ENCODE measurements around the gene TRPM8. TPM values are rescaled to one million over a fixed set of nuclear protein-coding genes. Genes with fewer than 3 reads are reported as not detected.

Gene TRPM8
- total and polyA plus RNA-seq, 2 experiments from 2014 or later: 0.11 to 0.14 TPM

DNA sequence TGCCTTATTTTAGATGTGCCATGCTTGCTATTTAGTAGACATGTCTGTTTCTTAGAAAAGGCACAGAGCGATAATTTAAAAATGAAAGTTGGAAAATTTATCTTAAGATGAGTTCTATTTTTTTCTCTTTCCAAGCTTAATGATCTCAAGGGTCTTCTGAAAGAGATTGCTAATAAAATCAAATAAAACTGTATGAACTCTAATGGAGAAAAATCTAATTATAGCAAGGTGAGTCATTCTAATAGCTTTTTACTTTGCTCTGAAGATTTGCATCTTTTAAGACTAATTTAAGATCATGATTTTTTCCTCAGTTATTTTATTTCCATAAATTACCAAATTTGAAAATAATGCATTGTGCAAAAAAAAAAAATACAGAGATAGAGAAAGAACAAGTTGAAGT, 97.3 kb downstream of the TRPM8 start:
- no peaks in the 10 kb centered on the region for H3K4me1 Mint-ChIP-seq
- no peak overlapping the region for H2AFZ ChIP-seq

More for the DNA sequence above, 97.3 kb downstream of the TRPM8 start:
- ATAC-seq: no peak
- Mint-ChIP-seq H3K27ac (no peak overlapping the region), H3K9me3 (no peaks in the 10 kb centered on the region), H3K36me3 (ENCODE audit: low read depth) (no peaks in the 10 kb centered on the region), H3K27me3 (ENCODE audit: insufficient read depth, low read depth, poor library complexity) (peaks cover 2% of the 10 kb centered on the region), H3K4me3 (no peak overlapping the region)
- TF ChIP-seq, protein P1, sequence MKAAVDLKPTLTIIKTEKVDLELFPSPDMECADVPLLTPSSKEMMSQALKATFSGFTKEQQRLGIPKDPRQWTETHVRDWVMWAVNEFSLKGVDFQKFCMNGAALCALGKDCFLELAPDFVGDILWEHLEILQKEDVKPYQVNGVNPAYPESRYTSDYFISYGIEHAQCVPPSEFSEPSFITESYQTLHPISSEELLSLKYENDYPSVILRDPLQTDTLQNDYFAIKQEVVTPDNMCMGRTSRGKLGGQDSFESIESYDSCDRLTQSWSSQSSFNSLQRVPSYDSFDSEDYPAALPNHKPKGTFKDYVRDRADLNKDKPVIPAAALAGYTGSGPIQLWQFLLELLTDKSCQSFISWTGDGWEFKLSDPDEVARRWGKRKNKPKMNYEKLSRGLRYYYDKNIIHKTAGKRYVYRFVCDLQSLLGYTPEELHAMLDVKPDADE (IDR thresholded peaks at IDR 0.05): no peak
- TF ChIP-seq EZH2phosphoT487 (IDR thresholded peaks at IDR 0.05; ENCODE audit: unreplicated experiment) (no peak), ZNF331 (CRISPR knock-in tag; IDR thresholded peaks at IDR 0.05; ENCODE audit: low read depth) (no peak), EZH2 (IDR thresholded peaks at IDR 0.05; ENCODE audit: low read depth, unreplicated experiment) (no peak), STAT1 (IDR thresholded peaks at IDR 0.05; ENCODE audit: unreplicated experiment) (no peak), NANOG (IDR thresholded peaks at IDR 0.05; ENCODE audit: borderline replicate concordance) (no peak), POLR2AphosphoS5 (IDR thresholded peaks at IDR 0.05; ENCODE audit: low read depth) (no peak)
- TF ChIP-seq, protein P2, sequence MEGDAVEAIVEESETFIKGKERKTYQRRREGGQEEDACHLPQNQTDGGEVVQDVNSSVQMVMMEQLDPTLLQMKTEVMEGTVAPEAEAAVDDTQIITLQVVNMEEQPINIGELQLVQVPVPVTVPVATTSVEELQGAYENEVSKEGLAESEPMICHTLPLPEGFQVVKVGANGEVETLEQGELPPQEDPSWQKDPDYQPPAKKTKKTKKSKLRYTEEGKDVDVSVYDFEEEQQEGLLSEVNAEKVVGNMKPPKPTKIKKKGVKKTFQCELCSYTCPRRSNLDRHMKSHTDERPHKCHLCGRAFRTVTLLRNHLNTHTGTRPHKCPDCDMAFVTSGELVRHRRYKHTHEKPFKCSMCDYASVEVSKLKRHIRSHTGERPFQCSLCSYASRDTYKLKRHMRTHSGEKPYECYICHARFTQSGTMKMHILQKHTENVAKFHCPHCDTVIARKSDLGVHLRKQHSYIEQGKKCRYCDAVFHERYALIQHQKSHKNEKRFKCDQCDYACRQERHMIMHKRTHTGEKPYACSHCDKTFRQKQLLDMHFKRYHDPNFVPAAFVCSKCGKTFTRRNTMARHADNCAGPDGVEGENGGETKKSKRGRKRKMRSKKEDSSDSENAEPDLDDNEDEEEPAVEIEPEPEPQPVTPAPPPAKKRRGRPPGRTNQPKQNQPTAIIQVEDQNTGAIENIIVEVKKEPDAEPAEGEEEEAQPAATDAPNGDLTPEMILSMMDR (conservative IDR thresholded peaks at IDR 0.05; ENCODE audit: low read depth in 2 of 2): no peak
- TF ChIP-seq, protein P3, sequence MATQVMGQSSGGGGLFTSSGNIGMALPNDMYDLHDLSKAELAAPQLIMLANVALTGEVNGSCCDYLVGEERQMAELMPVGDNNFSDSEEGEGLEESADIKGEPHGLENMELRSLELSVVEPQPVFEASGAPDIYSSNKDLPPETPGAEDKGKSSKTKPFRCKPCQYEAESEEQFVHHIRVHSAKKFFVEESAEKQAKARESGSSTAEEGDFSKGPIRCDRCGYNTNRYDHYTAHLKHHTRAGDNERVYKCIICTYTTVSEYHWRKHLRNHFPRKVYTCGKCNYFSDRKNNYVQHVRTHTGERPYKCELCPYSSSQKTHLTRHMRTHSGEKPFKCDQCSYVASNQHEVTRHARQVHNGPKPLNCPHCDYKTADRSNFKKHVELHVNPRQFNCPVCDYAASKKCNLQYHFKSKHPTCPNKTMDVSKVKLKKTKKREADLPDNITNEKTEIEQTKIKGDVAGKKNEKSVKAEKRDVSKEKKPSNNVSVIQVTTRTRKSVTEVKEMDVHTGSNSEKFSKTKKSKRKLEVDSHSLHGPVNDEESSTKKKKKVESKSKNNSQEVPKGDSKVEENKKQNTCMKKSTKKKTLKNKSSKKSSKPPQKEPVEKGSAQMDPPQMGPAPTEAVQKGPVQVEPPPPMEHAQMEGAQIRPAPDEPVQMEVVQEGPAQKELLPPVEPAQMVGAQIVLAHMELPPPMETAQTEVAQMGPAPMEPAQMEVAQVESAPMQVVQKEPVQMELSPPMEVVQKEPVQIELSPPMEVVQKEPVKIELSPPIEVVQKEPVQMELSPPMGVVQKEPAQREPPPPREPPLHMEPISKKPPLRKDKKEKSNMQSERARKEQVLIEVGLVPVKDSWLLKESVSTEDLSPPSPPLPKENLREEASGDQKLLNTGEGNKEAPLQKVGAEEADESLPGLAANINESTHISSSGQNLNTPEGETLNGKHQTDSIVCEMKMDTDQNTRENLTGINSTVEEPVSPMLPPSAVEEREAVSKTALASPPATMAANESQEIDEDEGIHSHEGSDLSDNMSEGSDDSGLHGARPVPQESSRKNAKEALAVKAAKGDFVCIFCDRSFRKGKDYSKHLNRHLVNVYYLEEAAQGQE (IDR thresholded peaks at IDR 0.05; ENCODE audit: unreplicated experiment): no peak
- TF ChIP-seq, protein P4, sequence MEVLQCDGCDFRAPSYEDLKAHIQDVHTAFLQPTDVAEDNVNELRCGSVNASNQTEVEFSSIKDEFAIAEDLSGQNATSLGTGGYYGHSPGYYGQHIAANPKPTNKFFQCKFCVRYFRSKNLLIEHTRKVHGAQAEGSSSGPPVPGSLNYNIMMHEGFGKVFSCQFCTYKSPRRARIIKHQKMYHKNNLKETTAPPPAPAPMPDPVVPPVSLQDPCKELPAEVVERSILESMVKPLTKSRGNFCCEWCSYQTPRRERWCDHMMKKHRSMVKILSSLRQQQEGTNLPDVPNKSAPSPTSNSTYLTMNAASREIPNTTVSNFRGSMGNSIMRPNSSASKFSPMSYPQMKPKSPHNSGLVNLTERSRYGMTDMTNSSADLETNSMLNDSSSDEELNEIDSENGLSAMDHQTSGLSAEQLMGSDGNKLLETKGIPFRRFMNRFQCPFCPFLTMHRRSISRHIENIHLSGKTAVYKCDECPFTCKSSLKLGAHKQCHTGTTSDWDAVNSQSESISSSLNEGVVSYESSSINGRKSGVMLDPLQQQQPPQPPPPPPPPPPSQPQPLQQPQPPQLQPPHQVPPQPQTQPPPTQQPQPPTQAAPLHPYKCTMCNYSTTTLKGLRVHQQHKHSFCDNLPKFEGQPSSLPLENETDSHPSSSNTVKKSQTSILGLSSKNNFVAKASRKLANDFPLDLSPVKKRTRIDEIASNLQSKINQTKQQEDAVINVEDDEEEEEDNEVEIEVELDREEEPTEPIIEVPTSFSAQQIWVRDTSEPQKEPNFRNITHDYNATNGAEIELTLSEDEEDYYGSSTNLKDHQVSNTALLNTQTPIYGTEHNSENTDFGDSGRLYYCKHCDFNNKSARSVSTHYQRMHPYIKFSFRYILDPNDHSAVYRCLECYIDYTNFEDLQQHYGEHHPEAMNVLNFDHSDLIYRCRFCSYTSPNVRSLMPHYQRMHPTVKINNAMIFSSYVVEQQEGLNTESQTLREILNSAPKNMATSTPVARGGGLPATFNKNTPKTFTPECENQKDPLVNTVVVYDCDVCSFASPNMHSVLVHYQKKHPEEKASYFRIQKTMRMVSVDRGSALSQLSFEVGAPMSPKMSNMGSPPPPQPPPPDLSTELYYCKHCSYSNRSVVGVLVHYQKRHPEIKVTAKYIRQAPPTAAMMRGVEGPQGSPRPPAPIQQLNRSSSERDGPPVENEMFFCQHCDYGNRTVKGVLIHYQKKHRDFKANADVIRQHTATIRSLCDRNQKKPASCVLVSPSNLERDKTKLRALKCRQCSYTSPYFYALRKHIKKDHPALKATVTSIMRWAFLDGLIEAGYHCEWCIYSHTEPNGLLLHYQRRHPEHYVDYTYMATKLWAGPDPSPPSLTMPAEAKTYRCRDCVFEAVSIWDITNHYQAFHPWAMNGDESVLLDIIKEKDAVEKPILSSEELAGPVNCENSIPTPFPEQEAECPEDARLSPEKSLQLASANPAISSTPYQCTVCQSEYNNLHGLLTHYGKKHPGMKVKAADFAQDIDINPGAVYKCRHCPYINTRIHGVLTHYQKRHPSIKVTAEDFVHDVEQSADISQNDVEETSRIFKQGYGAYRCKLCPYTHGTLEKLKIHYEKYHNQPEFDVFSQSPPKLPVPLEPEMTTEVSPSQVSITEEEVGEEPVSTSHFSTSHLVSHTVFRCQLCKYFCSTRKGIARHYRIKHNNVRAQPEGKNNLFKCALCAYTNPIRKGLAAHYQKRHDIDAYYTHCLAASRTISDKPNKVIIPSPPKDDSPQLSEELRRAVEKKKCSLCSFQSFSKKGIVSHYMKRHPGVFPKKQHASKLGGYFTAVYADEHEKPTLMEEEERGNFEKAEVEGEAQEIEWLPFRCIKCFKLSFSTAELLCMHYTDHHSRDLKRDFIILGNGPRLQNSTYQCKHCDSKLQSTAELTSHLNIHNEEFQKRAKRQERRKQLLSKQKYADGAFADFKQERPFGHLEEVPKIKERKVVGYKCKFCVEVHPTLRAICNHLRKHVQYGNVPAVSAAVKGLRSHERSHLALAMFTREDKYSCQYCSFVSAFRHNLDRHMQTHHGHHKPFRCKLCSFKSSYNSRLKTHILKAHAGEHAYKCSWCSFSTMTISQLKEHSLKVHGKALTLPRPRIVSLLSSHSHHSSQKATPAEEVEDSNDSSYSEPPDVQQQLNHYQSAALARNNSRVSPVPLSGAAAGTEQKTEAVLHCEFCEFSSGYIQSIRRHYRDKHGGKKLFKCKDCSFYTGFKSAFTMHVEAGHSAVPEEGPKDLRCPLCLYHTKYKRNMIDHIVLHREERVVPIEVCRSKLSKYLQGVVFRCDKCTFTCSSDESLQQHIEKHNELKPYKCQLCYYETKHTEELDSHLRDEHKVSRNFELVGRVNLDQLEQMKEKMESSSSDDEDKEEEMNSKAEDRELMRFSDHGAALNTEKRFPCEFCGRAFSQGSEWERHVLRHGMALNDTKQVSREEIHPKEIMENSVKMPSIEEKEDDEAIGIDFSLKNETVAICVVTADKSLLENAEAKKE (CRISPR knock-in tag; IDR thresholded peaks at IDR 0.05): no peak
- no peaks in the 10 kb centered on the region for H3K36me3 ChIP-seq (ENCODE audit: insufficient read depth)
- no peak overlapping the region for H3K27ac ChIP-seq (ENCODE audit: low read depth)
- H3K9me2 ChIP-seq (ENCODE audit: insufficient read depth): no peaks in the 10 kb centered on the region
- H3K4me2 ChIP-seq: no peak overlapping the region
- H4K20me1 ChIP-seq (replicated peaks; ENCODE audit: insufficient read depth): no peaks in the 10 kb centered on the region
- H3F3A ChIP-seq (replicated peaks; ENCODE audit: low read depth): no peaks in the 10 kb centered on the region
- H3K79me2 ChIP-seq (replicated peaks; ENCODE audit: insufficient read depth): no peaks in the 10 kb centered on the region
- H3K4me3 ChIP-seq: no peak overlapping the region
- DNase-seq (ENCODE audit: low spot score): no peak
- no peaks in the 10 kb centered on the region for H3K27me3 ChIP-seq (ENCODE audit: insufficient read depth)
- no peaks in the 10 kb centered on the region for H3K4me1 ChIP-seq (ENCODE audit: insufficient read depth)

Measured in GM23338 (cell line).